ENCODE data around the gene GRM2. TPM values are rescaled to one million over a fixed set of nuclear protein-coding genes. Genes with fewer than 3 reads are reported as not detected.

Gene GRM2
- total RNA-seq, 1 experiment from 2014 or later = 3.7 TPM

- H3K9me3 Mint-ChIP-seq = no peaks in the 10 kb centered on the region
- H3K27ac Mint-ChIP-seq = no peak overlapping the region; the same call in 1 of the 2 replicates
- no peak for ATAC-seq
- H3K27me3 Mint-ChIP-seq (ENCODE audit: low read depth) = no peaks in the 10 kb centered on the region
- CTCF ChIA-PET = interaction anchor here (0.6 to 2.7 kb wide), 21 partner anchors 9 to 539 kb away, joined by 3 to 110 read pairs (median 9); partner anchors contain the start of genes DCAF1, GRM2 and TEX264
- peaks cover 18% of the 10 kb centered on the region for H3K4me1 Mint-ChIP-seq
- POLR2A ChIA-PET = interaction anchor here (1.0 to 2.3 kb wide), 4 partner anchors 9 to 182 kb away, joined by 3 to 11 read pairs (median 5); partner anchors contain the start of genes DCAF1 and RAD54L2
- H3K4me3 Mint-ChIP-seq = no peak overlapping the region
- H3K36me3 Mint-ChIP-seq = no peaks in the 10 kb centered on the region
- DNase-seq (ENCODE audit: low spot score) = no peak
- TF ChIP-seq ZBTB21 (CRISPR knock-in tag; IDR thresholded peaks at IDR 0.05; ENCODE audit: borderline replicate concordance) (no peak), CTCF (IDR thresholded peaks at IDR 0.05) (no peak), GABPB1 (CRISPR knock-in tag; IDR thresholded peaks at IDR 0.05) (no peak), ZNF121 (CRISPR knock-in tag; IDR thresholded peaks at IDR 0.05) (no peak), IRF1 (CRISPR knock-in tag; IDR thresholded peaks at IDR 0.05) (no peak), ATF3 (CRISPR knock-in tag; conservative IDR thresholded peaks at IDR 0.05) (no peak), MXD4 (CRISPR knock-in tag; IDR thresholded peaks at IDR 0.05; ENCODE audit: borderline replicate concordance) (no peak), ZNF423 (CRISPR knock-in tag; IDR thresholded peaks at IDR 0.05) (no peak), HMGA2 (CRISPR knock-in tag; IDR thresholded peaks at IDR 0.05) (no peak), RORB (CRISPR knock-in tag; IDR thresholded peaks at IDR 0.05) (no peak), NFYB (CRISPR knock-in tag; conservative IDR thresholded peaks at IDR 0.05; ENCODE audit: low read depth) (no peak), USF1 (CRISPR knock-in tag; IDR thresholded peaks at IDR 0.05) (no peak), MLX (CRISPR knock-in tag; IDR thresholded peaks at IDR 0.05) (no peak), ZNF671 (CRISPR knock-in tag; IDR thresholded peaks at IDR 0.05) (no peak), SOX15 (CRISPR knock-in tag; IDR thresholded peaks at IDR 0.05) (no peak), MYBL2 (CRISPR knock-in tag; IDR thresholded peaks at IDR 0.05) (no peak), CBFB (CRISPR knock-in tag; IDR thresholded peaks at IDR 0.05; ENCODE audit: low read depth) (no peak), TCF7 (CRISPR knock-in tag; IDR thresholded peaks at IDR 0.05; ENCODE audit: low read depth) (no peak)
These were observed 25.4 kb upstream of the GRM2 start for GRCh38 chr3:51681453-51681852.

- DNase-seq (ENCODE audit: low spot score) (peak; percentile 72), ATAC-seq (peak; percentile 91)
- H3K4me3 Mint-ChIP-seq = no peak overlapping the region
- no peaks in the 10 kb centered on the region for H3K27me3 Mint-ChIP-seq (ENCODE audit: low read depth)
- ChIA-PET CTCF (interaction anchor here (0.6 to 2.7 kb wide), 41 partner anchors 9 to 292 kb away, joined by 3 to 110 read pairs (median 4); partner anchors contain the start of genes DCAF1, GRM2, RRP9 and TEX264), POLR2A (interaction anchor here (0.6 to 2.3 kb wide), 5 partner anchors 10 to 245 kb away, joined by 3 to 11 read pairs (median 4); partner anchors contain the start of genes DCAF1 and RAD54L2)
- no peaks in the 10 kb centered on the region for H3K9me3 Mint-ChIP-seq
- H3K4me1 Mint-ChIP-seq = peaks cover 18% of the 10 kb centered on the region
- TF ChIP-seq SP1 (CRISPR knock-in tag; conservative IDR thresholded peaks at IDR 0.05) (no peak), NR3C1 (CRISPR knock-in tag; conservative IDR thresholded peaks at IDR 0.05; ENCODE audit: low read depth) (no peak), ELF4 (CRISPR knock-in tag; IDR thresholded peaks at IDR 0.05; ENCODE audit: low read depth) (no peak), CTCF (IDR thresholded peaks at IDR 0.05) (peak; percentile 70)
- H3K27ac Mint-ChIP-seq = peak overlapping the region; percentile 72; the same call in 1 of the 2 replicates
- no peaks in the 10 kb centered on the region for H3K36me3 Mint-ChIP-seq
These were observed 24.8 kb upstream of the GRM2 start for GRCh38 chr3:51682079-51682478.
